K562 (cell line): ENCODE data around the gene BIRC7. TPM values are rescaled to one million over a fixed set of nuclear protein-coding genes. Genes with fewer than 3 reads are reported as not detected.

Experiments used
- ARID1B ChIP-seq: fragments of 450-650 bp; IDR thresholded peaks from 2 replicates; pipeline ENCODE4 v1.6.1; 2016; ENCODE audit warnings: antibody characterized with exemption, mild to moderate bottlenecking, inconsistent platforms
- E2F6 ChIP-seq, 2 experiments: IDR thresholded peaks; 2 replicates each; pipeline ENCODE4 v1.6.1; 2011; ENCODE audit warnings: borderline replicate concordance in 1 of 2, control low read depth in 1 of 2, low read depth in 1 of 2, low read length in 1 of 2, mild to moderate bottlenecking in 1 of 2, mixed read lengths in 1 of 2, moderate library complexity in 1 of 2; ENCODE audit not compliant: insufficient read depth in 1 of 2, insufficient read length in 1 of 2, poor library complexity in 1 of 2, severe bottlenecking in 1 of 2; ENCODE audit errors: extremely low read depth in 1 of 2
- FOXK1 ChIP-seq: sonication (generic); formaldehyde crosslinking; IDR thresholded peaks from 2 replicates; pipeline ENCODE4 v1.8.0; 2022; ENCODE audit warnings: missing genetic modification reagents, mild to moderate bottlenecking, borderline replicate concordance
- HMG20A ChIP-seq: fragments of 450-650 bp; formaldehyde crosslinking; conservative IDR thresholded peaks from 2 replicates; pipeline ENCODE4 v1.4.0; 2020; ENCODE audit warnings: mild to moderate bottlenecking, mixed read lengths
- HNRNPH1 ChIP-seq: fragments of 200-400 bp; formaldehyde crosslinking; optimal IDR thresholded peaks from 2 replicates; pipeline ENCODE3; 2017; ENCODE audit warnings: low read depth, mild to moderate bottlenecking, low read length, moderate library complexity
- JUND ChIP-seq, 2 experiments: IDR thresholded peaks; 2 replicates in 1 of 2; 3 replicates in 1 of 2; pipeline ENCODE4 v1.6.1; 2011; ENCODE audit warnings: borderline replicate concordance in 2 of 2, low read depth in 2 of 2, low read length in 2 of 2, improper control_type of control experiment in 1 of 2, missing biosample characterization in 1 of 2, missing genetic modification characterization in 1 of 2, missing genetic modification reagents in 1 of 2
- KAT2B ChIP-seq: IDR thresholded peaks from one replicate; pipeline ENCODE4 v1.6.1; 2012; ENCODE audit warnings: low read depth, mild to moderate bottlenecking, control low read depth, inconsistent platforms, low read length, moderate library complexity
- MAX ChIP-seq: sonication (generic); formaldehyde crosslinking; IDR thresholded peaks from 2 replicates; pipeline ENCODE4 v1.9.0; 2022; ENCODE audit warnings: mild to moderate bottlenecking, missing genetic modification reagents
- MLLT1 ChIP-seq, 2 experiments: fragments of 450-650 bp; IDR thresholded peaks; 2 replicates each; pipeline ENCODE4 v1.6.1; 2016
- NCOA1 ChIP-seq: fragments of 450-650 bp; IDR thresholded peaks from 2 replicates; pipeline ENCODE4 v1.6.1; 2016; ENCODE audit warnings: low read depth
- NCOA2 ChIP-seq, 2 experiments: fragments of 450-650 bp; IDR thresholded peaks; 2 replicates each; pipeline ENCODE4 v1.6.1; 2018; ENCODE audit warnings: mild to moderate bottlenecking in 2 of 2, moderate library complexity in 1 of 2; ENCODE audit not compliant: partially characterized antibody in 2 of 2
- NR4A1 ChIP-seq, 2 experiments: fragments of 250-450 bp in 1 of 2; fragments of 450-650 bp in 1 of 2; sonication (Bioruptor Pico) in 1 of 2; IDR thresholded peaks; 2 replicates each; pipeline versions ENCODE4 v1.4.0 to v1.6.1; 2016 to 2020; ENCODE audit warnings: mild to moderate bottlenecking in 2 of 2, missing compliant biosample characterization in 1 of 2, missing genetic modification characterization in 1 of 2, moderate library complexity in 1 of 2
- POLR3A ChIP-seq: IDR thresholded peaks from 2 replicates; pipeline ENCODE4 v1.6.1; 2011; ENCODE audit warnings: borderline replicate concordance, mild to moderate bottlenecking, moderate library complexity; ENCODE audit not compliant: insufficient read length, insufficient read depth; ENCODE audit errors: extremely low read depth
- TEAD1 ChIP-seq, 2 experiments: fragments of 450-650 bp in 1 of 2; sonication (generic) in 1 of 2; formaldehyde crosslinking; IDR thresholded peaks; 2 replicates each; pipeline versions ENCODE4 v1.4.0 to v1.8.0; 2020 to 2022; ENCODE audit warnings: mild to moderate bottlenecking in 2 of 2, missing genetic modification reagents in 1 of 2
- TFAP4 ChIP-seq: sonication (generic); formaldehyde crosslinking; IDR thresholded peaks from 2 replicates; pipeline ENCODE4 v1.8.0; 2022; ENCODE audit warnings: missing genetic modification reagents, mild to moderate bottlenecking, moderate library complexity, borderline replicate concordance
- UBTF ChIP-seq, 2 experiments: IDR thresholded peaks; 2 replicates each; pipeline ENCODE4 v1.6.1; 2012; ENCODE audit warnings: improper control_type of control experiment in 2 of 2, low read depth in 2 of 2, low read length in 2 of 2, borderline replicate concordance in 1 of 2
- ZNF41 ChIP-seq: fragments of 250-450 bp; sonication (Bioruptor Pico); conservative IDR thresholded peaks from 2 replicates; pipeline ENCODE4 v1.4.0; 2020; ENCODE audit warnings: mild to moderate bottlenecking
- ZNF695 ChIP-seq: fragments of 450-650 bp; formaldehyde crosslinking; IDR thresholded peaks from 2 replicates; pipeline ENCODE4 v1.4.0; 2020; ENCODE audit warnings: mild to moderate bottlenecking, moderate library complexity
- polyA plus RNA-seq, 8 experiments: library from polyadenylated mRNA; depleted of rRNA in 4 of 8; stranded (reverse) in 5 of 8; unstranded in 3 of 8; fragments of >200 nt; fragmentation: Nextera tagmentation in 2 of 8; fragmentation: Illumina TruSeq in 1 of 8; extraction: Ambion mirVana in 2 of 8; extraction: Trizol in 1 of 8; gene quantifications; 2 replicates each; pipeline versions ENCODE4 v1.2.1 to v1.2.3, GENCODE V29; 2011 to 2014; ENCODE audit warnings: inconsistent platforms in 1 of 8, missing spikeins in 1 of 8
- total RNA-seq, 7 experiments: library from RNA; depleted of rRNA in 6 of 7; stranded (reverse); fragments of >200 nt in 6 of 7; fragmentation: Illumina TruSeq in 2 of 7; extraction: Trizol in 2 of 7; gene quantifications; 2 replicates each; pipeline versions ENCODE4 v1.2.1 to v1.2.3, GENCODE V29; 2011 to 2021; ENCODE audit warnings: low replicate concordance in 1 of 7

The BIRC7 gene
- total and polyA plus RNA-seq, 9 of the 15 experiments (the other 6 are each of a cell fraction or from before 2014, with no cell fraction given), result 0.14 to 0.19 (median 0.16) TPM; not detected in 5

GRCh38 chr20:63216041-63216848 is 19.5 kb upstream of the BIRC7 start, which contains the start of gene YTHDF1 (continued):
- TF ChIP-seq NR4A1 (CRISPR knock-in tag; IDR thresholded peaks at IDR 0.05) (0 out of 2 replicates have a peak, but pooled peaks have one; percentile 63), NR4A1 (tag; IDR thresholded peaks at IDR 0.05) (no peak), MAX (CRISPR knock-in tag) (peak; percentile 89), TFAP4 (CRISPR knock-in tag) (peak; percentile 91), JUND (IDR thresholded peaks at IDR 0.05; ENCODE audit: borderline replicate concordance, low read depth, low read length) (peak; percentile 38; the same call in 1 of the 2 replicates), JUND (tag; IDR thresholded peaks at IDR 0.05; ENCODE audit: borderline replicate concordance, low read depth, low read length) (no peak; the same call in 2 of the 3 replicates), ZNF41 (CRISPR knock-in tag) (no peak), POLR3A (no peak), MLLT1 (IDR thresholded peaks at IDR 0.05) (peak in 1 of 2 experiments; percentile 41; a peak in 1 of 4 replicates), FOXK1 (no peak), NCOA1 (no peak), NCOA2 (IDR thresholded peaks at IDR 0.05; ENCODE audit: partially characterized antibody in 2 of 2) (no peak), KAT2B (no peak), HMG20A (CRISPR knock-in tag) (no peak), ZNF695 (CRISPR knock-in tag) (no peak), HNRNPH1 (no peak), UBTF (IDR thresholded peaks at IDR 0.05; ENCODE audit: borderline replicate concordance in 1 of 2, low read depth in 2 of 2, low read length in 2 of 2) (0 out of 4 replicates have a peak, but pooled peaks of 1 of the 2 experiments have one; percentile 35), E2F6 (IDR thresholded peaks at IDR 0.05; ENCODE audit: borderline replicate concordance in 1 of 2, extremely low read depth in 1 of 2, insufficient read depth in 1 of 2, insufficient read length in 1 of 2, low read depth in 1 of 2, low read length in 1 of 2, poor library complexity in 1 of 2, severe bottlenecking in 1 of 2) (peak; percentile 93 to 98), TEAD1 (CRISPR knock-in tag; IDR thresholded peaks at IDR 0.05) (0 out of 4 replicates have a peak, but pooled peaks of 1 of the 2 experiments have one; percentile 28), ARID1B (peak; percentile 33; the same call in 1 of the 2 replicates)
